Stimulated activated CD4-positive, alpha-beta T cell treated with anti-CD3 and anti-CD28 coated beads, Interleukin-4, amount 100 ng/mL, for 4 hours (primary cell): Measurements from ENCODE around the gene SPECC1.
A peak's percentile ranks its signal among the peaks of the same experiment; 100 is the strongest.
"Not testable (repeated sequence)": the region's sequence is repeated elsewhere in the genome, so short reads cannot be mapped to it uniquely, and the experiment has no call there.

Source experiments
- DNase-seq, 2 experiments: peaks; one replicate each; pipeline ENCODE4 v3.0.0-alpha.2; 2020

Gene SPECC1

DNA sequence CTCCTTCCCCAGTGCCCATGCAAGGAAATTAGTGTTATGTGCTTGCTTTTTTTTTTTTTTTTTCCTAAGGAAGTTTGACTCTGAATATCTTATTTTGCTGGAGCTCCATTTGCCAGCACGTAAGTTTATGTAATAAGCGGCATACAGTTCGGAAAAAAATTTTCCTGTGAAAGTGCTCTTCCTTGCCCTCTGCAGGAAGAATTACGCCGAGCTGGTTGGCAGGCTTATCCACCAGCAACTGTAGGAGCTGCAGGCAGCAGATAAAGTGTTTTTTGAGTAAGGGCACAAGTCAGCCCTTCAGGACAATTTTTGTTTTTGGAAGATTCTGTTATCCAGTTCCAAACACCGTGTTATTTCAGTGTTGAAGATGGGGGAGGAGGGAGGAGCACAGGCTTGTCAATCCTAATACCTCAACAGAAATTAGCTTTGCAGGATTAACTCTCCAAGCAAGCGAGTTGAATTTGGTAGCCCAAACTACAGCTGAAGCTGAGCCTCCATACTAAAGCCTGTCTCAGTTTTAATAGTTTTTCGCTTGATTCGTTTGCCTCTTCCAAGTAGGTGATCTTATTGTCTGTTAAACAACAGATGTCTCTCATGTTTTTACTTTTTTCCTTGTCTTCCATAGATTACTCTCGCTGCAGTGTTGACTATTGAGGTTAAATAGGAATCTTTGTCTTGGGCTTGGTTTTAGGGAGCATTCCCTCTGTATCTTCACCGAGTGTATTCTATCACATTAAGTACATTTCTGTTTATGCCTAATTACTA, 1.1 kb downstream of the SPECC1 start:
- DNase-seq, result no peak

DNA sequence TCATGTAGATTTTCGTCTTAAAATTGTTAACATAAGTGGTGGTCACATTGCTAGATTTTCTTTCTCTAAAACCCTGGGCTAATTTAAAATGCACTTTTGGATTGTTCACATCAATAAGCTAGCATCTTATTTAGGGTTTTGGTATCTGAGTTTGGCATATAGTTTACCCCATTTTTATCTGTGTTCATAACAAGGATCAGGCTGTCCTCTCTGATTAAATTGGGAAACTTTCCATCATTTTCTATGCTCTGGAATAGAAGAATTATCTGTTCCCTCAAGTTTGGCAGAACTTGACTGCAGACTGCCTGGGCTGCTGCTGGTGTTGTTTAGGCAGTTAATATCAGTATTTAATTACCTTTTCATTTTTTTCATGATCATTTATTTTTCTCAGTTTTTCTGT, 1.8 kb downstream of the SPECC1 start:
- no peak for DNase-seq

DNA sequence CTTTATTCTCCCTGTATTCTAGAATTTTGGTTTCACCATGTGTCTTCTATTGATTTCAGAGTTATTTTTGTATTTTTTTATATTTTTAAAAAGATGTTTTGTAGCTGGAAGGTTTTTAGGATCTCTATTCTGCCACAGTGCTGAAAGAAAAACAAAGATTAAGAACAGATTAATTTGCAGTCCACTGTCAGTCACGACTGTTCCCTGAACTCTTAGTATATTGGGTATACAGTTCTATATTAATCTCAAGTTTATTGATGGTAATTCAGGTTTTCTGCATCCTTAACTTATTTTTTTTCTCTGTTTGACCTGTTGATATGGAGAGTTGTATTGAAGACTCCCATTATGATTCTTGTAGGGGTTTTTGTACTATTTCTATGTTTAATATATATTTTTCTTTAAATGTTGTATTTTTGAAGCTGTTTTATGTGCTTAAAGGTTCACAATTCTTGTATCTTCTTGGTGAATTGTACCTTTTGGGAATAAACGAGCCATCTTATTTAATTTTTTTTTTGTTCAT, 2.9 kb downstream of the SPECC1 start:
- no peak for DNase-seq

DNA sequence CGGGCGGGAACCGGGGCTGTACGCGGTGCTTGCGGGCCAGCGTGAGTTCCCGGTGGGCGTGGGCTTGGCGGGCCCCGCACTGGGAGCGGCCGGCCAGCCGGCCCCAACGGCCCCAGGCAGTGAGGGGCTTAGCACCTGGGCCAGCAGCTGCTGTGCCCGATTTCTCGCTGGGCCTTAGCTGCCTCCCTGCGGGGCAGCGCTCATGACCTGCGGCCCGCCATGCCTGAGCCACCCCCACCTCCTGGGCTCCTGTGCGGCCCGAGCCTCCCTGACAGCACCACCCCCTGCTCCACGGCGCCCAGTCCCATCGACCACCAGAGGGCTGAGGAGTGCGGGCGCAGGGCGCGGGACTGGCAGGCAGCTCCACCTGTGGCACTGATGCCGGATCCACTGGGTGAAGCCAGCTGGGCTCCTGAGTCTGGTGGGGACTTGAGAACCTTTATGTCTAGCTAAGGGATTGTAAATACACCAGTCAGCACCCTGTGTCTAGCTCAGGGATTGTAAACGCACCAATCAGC, 7.4 kb downstream of the SPECC1 start:
- not testable (repeated sequence) for DNase-seq

DNA sequence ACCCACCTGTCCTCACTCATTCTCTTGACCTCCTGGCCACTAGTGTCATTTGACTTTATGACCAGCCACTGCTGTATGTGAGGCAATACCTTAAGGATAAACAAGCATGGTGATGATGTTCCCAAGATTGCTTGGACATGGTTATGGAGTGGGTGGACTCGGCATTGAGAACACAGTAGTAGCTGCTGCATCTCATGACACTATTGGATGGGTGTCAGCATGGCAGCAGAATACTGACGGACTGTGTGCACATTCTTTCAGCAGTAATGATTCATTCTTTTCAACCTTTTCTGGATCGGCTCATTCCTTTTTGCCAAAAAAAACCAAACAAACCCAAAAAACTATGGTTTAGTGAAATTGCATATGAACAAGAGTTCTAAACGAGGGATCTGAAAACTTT, 13.5 kb downstream of the SPECC1 start:
- no peak for DNase-seq

DNA sequence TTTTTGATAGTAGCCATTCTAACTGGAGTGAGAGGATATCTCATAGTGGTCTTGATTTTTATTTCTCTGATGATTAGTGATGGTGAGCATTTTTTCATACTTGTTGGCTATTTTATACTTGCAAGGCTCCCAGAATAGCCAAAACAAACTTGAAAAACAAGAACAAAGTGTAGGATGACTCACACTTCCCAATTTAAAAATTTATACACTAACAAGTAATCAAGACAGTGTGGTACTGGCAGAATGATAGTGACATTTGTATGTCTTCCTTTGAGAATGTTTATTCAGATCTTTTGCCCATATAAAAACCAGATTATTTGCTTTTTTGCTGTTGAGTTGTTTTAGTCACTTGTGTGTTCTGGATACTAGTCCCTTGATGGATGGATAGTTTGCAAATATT, 17.8 kb downstream of the SPECC1 start:
- DNase-seq, result no peak

DNA sequence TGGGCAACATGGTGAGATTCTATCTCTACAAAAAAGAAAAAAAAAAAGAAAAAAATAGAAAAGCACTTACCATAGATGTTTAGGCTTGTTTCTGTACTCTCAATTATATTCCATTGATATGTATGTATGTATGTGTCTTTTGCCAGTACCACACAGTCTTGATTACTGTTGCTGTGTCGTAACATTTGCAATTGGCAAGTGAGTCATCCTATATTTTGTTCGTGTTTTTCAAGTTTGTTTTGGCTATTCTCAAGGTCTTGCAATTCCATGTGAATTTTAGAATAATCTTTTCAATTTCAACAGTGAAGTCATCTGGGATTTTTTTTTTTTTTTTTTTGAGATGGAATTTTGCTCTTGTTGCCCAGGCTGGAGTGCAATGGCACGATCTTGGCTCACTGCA, 19.3 kb downstream of the SPECC1 start:
- DNase-seq, result no peak

DNA sequence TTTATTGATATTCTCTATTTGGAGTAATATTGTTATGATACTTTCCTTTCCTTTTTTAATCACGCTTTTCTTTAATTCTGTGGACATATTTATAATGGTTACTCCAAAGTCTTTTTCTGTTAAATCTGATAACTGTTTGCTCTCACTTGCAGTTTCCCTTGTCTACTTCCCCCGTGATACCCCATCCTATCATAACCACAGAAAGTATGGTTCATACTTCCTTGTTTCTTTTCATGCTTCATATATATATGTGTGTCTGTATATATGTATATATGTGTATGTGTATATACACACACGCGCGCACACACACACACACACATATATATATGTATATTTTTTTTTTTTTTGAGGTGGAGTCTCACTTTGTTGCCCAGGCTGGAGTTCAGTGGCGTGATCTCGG, 23.5 kb downstream of the SPECC1 start:
- no peak for DNase-seq

DNA sequence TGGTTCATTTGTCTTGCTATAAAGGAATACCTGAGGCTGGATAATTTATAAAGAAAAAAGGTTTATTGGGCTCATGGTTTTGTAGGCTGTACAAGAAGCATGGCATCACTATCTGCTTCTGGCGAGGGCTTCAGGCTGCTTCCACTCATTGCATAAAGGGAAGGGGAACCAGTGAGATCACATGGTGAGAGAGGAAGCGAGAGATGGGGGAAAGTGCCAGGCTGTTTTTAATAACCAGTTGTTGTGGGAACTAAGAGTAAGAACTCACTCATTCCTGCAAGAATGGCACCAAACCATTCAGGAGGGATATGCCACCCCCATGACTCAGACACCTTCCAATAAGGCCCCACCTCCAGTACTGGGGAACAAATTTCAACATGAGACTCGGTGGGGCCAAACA, 24.3 kb downstream of the SPECC1 start:
- DNase-seq, result no peak

DNA sequence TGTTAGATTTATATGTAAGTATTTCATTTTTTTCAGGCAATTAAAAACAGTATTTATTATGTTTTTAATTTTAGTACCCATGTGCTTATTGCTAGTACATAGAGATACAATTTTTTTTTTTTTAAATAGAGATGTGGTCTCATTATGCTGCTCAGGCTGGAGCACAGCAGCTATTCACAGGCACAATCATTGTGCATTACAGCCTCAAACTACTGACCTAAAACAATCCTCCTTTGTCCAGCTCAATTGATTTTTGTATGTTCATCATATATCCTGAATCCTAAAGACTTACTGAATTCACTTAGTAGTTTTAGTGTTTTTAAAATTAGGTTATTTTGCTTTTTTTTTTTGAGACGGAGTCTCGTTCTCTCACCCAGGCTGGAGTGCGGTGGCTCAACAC, 26.3 kb downstream of the SPECC1 start:
- DNase-seq, result no peak

DNA sequence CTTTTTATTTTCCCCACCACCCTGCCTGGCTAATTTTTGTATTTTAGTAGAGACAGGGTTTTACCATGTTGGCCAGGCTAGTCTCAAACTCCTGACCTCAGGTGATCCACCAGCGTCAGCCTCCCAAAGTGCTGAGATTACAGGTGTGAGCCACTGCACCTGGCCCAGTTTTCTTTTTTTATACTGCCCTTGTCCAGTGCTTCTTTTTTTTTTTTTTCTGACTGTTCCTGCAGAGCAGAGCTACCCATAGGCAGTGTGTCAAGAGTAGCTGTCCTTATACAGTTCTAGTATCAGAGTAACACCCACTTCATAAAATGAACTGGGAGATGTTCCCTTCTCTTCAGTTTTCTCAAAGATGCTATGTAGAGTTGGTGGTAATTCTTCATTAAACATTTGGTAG, 28.1 kb downstream of the SPECC1 start:
- not testable (repeated sequence) for DNase-seq

DNA sequence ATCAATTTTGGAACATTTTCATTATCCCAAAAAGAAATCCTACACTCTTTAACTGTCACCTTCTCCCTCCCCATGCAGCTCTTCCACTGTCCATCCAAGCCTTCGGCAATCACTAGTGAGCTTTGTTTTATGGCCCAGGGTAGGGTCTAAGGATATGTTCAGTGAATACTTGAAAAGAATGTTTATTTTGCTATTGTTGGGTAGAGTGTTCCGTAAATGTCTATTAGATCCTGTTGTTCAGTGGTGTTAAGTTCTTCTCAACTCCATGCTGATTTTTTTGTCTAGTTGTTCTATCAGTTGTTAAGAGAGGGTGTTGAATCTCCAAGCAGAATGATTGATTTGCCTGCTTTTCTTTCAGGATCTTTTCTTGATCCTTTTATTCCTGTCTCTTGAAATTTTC, 29.9 kb downstream of the SPECC1 start:
- DNase-seq, result no peak

DNA sequence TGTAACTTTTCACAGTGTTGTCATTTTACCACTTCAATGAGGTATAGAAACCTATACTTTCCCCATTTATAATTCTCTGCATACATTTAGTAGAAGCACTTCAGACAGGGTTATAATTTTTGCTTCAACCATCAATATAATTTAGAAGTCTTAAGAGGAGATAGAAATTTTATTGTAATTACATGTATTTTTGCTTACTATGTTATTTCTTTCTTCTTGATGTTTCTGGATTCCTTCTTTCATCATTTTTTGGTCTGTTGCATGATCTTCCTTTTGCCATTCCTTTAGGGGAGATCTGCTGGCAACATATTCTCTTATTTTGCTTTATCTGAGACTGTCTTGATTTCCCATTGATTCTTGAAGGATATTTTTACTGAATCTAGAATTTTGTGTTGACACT, 31.1 kb downstream of the SPECC1 start:
- DNase-seq, result no peak

DNA sequence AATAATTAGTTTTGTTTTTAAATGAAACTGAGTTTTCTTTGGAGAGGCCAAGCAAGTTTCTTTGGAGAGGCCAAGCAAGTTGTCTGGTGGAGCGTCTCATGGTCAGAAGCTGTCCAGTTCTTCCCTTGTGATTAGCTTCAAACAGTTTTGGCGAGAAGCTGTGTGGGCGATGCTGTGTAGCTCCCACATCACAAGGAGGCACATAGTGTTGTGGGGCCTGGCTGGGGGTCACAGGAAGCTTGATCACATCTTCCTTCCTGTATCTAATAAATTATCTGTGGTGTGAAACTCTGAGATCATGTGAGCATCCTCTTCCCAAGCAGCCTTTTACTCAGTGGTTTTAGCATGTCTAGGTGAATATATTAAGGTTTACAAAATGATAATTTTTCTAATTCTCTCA, 33.9 kb downstream of the SPECC1 start:
- peak in 1 of 2 experiments; percentile 1 for DNase-seq

DNA sequence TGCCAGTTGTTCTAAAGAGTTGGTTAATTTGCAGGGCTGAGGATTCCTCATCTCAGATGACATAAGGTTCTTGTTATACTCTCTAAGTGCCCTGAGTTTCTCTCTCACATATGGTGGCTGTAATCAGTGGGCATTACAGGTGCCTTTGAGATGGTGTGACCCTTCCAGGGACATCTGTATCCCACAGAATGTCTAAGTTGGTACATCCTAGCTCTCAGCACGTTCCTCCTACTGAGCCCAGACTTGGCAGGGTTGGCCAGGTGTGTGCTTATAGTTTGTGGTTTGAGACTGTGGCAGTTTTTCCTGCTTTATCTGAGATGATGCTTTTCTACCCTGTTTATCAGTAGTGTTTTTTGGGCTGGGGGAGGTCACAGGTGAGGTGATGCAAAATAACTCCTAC, 36.3 kb downstream of the SPECC1 start:
- no peak for DNase-seq

DNA sequence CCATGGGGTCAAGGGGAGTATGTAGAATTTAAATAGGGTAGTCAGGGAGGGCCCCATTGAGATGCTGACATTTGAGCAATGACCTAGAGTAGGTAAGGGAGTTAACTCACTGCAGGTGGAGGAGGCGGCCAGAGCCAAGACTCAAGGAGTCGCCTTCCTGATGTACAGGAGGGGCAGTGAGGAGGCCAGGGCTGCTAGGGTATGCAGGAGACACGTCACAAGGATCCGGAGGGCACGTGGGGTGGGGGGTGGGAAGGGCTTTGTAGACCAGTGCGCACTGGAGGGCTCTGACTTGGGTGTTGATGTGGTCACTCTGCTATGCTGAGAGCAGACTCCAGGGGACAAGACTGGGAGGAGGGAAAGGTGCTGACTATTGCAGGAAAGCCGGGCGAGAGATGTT, 37.5 kb downstream of the SPECC1 start:
- no peak for DNase-seq

DNA sequence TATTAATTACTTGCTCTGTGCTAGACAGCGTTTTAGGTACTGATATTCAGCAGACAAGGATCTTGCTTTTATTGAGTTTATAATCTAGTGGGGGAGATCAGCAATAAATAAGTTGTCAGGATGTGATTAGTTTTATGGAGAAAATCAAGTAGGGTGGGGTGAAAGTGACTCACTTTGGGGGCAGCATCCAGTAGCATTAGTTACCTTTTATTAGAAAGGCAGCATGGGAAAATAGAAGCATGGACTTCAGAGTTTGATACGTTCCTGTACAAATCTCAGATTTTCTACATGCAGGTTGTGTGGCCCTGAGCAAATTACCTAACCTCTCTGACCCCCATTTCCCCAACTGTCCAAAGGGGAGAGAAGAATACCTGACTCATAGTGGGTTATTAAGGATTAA, 42.5 kb downstream of the SPECC1 start:
- DNase-seq, result no peak

DNA sequence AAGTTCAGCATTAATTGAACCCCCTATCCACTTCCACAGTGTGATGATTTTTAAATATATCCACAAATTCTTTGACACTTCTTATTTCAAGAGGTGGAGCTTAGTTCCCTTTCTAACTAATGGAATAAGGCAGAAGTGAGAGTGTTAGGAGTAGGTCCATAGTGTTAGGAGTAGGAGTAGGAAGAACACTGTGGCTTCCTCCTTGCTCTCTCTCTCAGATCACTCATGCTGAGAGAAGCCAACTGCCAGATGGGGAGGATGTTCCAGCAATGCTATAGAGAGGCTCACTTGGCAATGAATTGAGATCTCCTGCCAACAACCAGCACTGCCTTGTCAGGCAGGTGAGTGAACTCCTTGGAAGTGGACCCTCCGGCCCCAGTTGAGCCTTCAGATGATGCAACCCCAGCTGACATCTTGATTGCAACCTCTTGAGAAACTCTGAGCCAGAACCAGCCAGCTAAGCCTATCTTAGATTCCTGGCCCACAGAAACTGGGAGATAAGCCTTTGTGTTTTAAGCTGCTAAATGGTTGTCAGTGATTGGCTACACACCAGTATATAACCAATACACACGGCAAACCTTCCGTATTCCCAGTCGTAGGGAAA, 44.3 kb downstream of the SPECC1 start:
- no peak for DNase-seq

DNA sequence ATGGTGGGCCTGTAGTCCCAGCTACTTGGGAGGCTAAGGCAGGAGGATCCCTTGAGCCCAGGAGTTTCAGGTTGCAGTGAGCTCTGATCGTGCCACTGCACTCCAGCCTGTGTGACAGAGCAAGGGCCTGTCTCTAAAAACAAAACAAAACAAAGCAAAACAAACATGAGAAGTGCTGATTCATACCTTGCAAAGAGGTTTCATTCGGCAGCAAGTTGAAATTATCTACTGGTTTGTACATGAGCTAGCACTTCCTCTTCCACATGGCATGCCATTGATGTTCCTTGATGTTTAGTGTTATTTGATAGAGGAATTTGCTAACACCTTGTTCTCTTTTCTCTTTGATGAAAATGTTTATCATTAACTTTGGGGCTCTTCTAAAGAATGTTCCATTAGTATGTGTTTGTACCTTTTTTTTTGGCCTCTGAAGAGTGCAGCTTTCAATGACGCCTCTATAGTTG, 50.6 kb downstream of the SPECC1 start:
- no peak for DNase-seq

DNA sequence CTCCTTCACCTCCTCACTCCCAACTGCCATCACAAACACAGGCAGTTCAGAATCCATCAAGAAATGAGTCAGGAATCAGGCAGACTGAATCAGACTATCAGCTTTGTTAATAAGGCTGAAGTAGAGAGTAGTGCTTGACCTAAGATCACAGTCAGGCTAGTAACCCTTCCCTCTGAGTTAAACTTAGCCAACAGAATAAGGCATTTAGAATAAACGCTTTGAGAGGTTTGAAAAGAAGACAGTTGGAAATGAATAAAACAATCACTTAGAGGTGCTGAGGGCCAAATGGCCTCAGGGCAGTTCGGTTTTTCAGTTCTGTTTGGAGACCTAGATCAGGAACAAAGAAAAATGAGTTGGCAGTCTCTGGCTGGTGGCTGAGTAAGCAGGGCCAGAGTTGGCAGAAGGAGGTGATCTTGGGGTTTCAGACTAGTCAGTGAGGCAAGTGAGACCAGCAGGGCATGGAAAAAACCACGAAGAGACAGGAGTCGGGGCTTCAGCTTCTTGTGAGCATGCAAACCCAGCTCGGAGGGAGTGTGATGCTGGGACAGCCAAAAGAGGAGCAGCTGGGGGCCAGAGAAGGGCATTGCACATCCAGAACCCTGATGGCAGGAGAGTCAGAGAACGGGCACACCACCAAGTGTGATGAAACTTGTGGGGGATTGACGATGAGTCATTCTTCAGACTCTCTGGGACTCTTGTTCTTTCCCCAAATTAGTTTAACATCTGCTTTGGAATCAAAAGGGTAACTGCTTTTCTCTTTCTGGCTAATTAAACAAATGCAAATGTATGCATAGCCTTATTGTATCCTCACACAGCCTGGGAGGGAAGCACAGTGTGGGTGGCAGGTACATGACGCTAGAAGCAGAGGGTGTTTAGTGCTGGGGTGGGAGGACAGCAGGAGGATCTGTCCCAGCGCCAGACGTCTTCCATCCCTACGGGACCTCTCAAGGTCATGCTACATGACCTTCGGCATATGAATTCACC, 54.8 kb downstream of the SPECC1 start:
- no peak for DNase-seq

DNA sequence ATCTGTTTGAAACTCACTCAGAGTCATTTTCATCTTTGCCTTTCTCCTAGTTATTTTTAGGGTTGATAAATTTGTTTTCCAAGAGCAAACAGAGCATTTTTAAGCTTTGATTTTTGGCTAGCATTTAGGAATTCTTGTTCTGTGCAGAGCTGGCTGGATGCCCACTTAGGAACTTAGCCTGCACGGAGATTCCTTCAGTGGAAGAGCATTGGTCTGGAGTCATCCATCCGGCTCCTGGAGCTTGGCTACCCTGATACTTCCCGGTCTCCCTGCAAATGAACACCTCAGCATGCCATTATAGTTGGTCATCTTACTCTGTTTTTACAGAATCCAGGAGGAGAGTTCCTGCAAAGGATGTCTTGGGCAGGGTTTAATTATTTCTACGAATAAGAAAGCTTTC, 57.1 kb downstream of the SPECC1 start:
- no peak for DNase-seq

DNA sequence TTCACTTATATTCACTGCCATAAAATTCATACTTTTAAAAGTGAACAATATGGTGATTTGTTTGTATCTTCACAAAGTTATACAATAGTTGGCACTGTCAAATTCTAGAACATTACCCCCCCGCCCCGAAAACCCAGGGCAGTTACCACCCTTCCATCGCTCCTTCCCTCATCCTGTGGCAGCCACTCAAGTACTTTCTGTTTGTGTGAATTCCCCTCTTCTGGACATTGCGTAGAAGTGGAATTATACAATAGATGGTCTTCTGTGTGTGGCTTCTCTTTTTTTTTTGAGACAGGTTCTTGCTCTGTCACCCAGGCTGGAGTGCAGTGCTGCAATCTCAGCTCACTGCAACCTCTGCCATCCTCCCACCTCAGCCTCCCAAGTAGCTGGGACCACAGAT, 58.6 kb downstream of the SPECC1 start:
- DNase-seq, result no peak

DNA sequence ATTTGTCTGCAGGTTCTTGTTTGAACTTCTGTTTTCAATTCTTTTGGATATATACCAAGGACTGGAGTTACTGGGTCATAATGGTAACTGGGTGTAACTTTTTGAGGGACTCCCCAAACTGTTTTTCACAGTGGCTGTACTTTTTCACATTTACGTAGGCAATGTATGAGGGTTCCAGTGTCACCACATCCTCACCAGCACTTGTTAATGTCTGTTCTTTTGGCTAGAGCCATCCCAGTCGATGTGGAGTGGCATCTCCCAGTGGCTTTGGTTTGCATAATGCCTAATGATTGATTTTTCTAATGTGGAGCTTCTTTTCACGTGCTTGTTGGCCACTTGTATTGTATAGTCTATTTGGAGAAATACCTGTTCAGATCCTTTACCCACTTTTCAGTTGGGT, 59.3 kb downstream of the SPECC1 start:
- no peak for DNase-seq
